IPS-18a (cell line): ENCODE measurements around the gene BHLHE41.

Source experiments
- H3K27ac ChIP-seq: one replicate; pipeline ENCODE4 v1.5.1; 2013; ENCODE audit warnings: low read length
- H3K27me3 ChIP-seq: one replicate; pipeline ENCODE4 v1.6.1; 2013; ENCODE audit warnings: mild to moderate bottlenecking, low read length; ENCODE audit not compliant: control insufficient read depth, insufficient read depth
- H3K36me3 ChIP-seq: one replicate; pipeline ENCODE4 v1.6.1; 2013; ENCODE audit warnings: low read depth, low read length; ENCODE audit not compliant: control insufficient read depth
- H3K4me1 ChIP-seq: one replicate; pipeline ENCODE4 v1.6.1; 2013; ENCODE audit warnings: low read depth, low read length; ENCODE audit not compliant: control insufficient read depth
- H3K4me3 ChIP-seq: one replicate; pipeline ENCODE4 v1.5.1; 2013; ENCODE audit warnings: low read length
- H3K9ac ChIP-seq: one replicate; pipeline ENCODE4 v1.6.1; 2013; ENCODE audit warnings: mild to moderate bottlenecking, low read length, moderate library complexity
- H3K9me3 ChIP-seq: one replicate; pipeline ENCODE4 v1.6.1; 2013; ENCODE audit warnings: low read depth, low read length; ENCODE audit not compliant: control insufficient read depth

Gene BHLHE41

DNA sequence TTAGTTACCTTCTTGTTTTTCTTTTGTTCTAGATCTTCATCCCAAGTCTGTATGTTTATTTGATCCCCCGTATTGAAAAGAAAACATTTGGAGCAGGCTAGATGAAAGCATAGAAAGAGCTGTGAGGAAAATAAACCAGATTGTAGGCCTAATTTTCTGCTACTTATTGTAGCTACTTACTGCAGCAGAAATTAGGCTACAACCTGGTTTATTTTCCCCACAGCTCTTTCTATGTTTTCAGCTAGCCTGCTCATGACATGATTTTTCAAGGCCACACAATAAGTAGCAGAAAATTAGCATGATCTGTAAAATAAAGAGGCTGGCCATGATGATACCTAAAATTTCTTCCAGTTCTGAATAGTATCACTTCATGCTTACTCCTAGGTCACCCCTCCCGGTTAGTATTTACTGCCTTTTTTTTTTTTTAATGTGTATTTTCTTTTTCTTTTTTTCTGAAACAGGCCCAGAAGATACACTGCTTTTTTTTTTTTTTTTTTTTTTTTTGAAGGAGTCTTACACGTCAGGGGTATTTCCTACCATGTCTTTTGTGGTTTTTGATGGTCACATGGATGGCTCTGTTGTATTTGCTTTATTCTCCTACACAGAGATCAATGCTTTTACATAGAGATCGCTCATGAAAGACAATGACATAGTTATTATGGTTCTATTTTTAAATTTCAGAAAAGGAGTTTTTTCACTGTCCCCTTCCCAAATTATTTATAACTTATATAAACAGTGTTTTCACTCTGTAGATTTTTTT, 32.3 kb downstream of the BHLHE41 start:
- Histone ChIP-seq H3K27me3 (no peaks in the 10 kb centered on the region), H3K9me3 (no peaks in the 10 kb centered on the region), H3K4me1 (no peaks in the 10 kb centered on the region), H3K27ac (no peak overlapping the region), H3K36me3 (no peaks in the 10 kb centered on the region), H3K9ac (no peak overlapping the region), H3K4me3 (no peak overlapping the region)

GRCh38 chr12:26091822-26092221, 33.0 kb downstream of the BHLHE41 start:
- H3K27ac ChIP-seq: no peak overlapping the region

GRCh38 chr12:26090836-26091510, 33.9 kb downstream of the BHLHE41 start:
- Histone ChIP-seq H3K4me1 (no peaks in the 10 kb centered on the region), H3K4me3 (no peak overlapping the region), H3K27ac (no peak overlapping the region), H3K36me3 (no peaks in the 10 kb centered on the region), H3K9me3 (no peaks in the 10 kb centered on the region), H3K9ac (no peak overlapping the region), H3K27me3 (no peaks in the 10 kb centered on the region)

More at GRCh38 chr12:26091822-26092221, 33.0 kb downstream of the BHLHE41 start:
- H3K4me3 ChIP-seq: no peak overlapping the region
- H3K9me3 ChIP-seq: no peaks in the 10 kb centered on the region
- no peaks in the 10 kb centered on the region for H3K4me1 ChIP-seq
- no peak overlapping the region for H3K9ac ChIP-seq
- H3K27me3 ChIP-seq: no peaks in the 10 kb centered on the region
- H3K36me3 ChIP-seq: no peaks in the 10 kb centered on the region

- Histone ChIP-seq H3K9me3 (no peaks in the 10 kb centered on the region), H3K27me3 (no peaks in the 10 kb centered on the region), H3K27ac (no peak overlapping the region), H3K4me3 (no peak overlapping the region), H3K4me1 (no peaks in the 10 kb centered on the region), H3K9ac (no peak overlapping the region), H3K36me3 (no peaks in the 10 kb centered on the region)
Measured at GRCh38 chr12:26088998-26089397, 35.8 kb downstream of the BHLHE41 start.

GRCh38 chr12:26086936-26087335, 37.9 kb downstream of the BHLHE41 start:
- Histone ChIP-seq H3K4me1 (no peaks in the 10 kb centered on the region), H3K36me3 (no peaks in the 10 kb centered on the region), H3K4me3 (no peak overlapping the region), H3K9me3 (no peaks in the 10 kb centered on the region), H3K27ac (no peak overlapping the region), H3K27me3 (no peaks in the 10 kb centered on the region), H3K9ac (no peak overlapping the region)

DNA sequence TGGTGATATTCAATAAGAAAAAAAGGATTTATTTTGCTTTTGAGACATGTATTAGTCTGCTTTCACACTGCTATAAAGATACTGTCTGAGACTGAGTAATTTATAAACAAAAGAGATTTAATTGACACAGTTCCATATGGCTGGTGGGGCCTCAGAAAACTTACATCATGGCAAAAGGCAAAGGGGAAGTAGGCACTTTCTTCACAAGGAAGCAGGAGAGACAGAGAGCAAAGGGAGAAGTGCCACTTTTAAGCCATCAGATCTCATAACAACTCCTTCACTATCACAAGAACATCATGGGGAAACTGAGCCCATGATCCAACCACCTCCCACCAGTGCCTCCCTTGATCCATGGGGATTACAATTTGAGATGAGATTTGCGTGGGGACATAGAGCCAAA, 43.9 kb downstream of the BHLHE41 start:
- no peak overlapping the region for H3K4me3 ChIP-seq
- H3K4me1 ChIP-seq: no peaks in the 10 kb centered on the region
- H3K9me3 ChIP-seq: no peaks in the 10 kb centered on the region
- no peaks in the 10 kb centered on the region for H3K27me3 ChIP-seq
- H3K36me3 ChIP-seq: no peaks in the 10 kb centered on the region
- no peak overlapping the region for H3K27ac ChIP-seq
- no peak overlapping the region for H3K9ac ChIP-seq

DNA sequence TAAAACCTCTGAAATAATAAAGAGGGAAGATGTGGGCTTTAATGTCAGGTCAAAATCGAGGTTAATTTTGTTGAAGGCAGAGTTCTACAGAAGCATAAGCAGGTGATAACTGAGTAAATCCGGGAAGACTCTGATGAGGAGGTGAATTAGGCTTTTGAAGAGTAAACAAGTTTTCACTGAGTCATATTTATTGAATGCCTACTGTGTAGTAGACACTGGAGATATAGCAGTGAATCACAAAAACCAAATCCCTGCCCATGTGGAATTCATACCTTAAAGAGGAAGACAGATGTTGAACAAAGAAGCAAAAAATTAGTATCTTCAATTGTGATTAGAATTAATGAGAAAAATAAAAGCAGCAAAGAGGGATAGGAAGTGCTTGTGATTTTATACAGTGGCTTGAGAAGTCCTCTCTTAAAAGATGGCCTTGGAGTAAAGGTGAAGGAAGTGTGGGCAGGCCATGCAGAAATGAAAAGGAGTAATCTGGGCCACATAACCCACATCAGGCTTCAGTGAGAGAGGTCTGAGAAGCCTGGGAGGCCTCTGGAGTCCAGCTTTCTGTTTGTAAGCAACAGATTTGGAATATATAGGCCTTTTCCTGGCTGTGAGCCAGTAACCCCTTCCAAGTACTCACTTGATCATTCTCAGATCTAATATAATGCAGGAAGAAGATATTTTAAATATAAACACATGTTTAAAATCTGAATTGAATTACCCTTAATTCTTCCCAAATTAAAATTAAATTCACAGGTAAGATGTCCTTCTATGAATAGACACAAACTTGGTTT, 46.7 kb downstream of the BHLHE41 start:
- H3K27me3 ChIP-seq: no peaks in the 10 kb centered on the region
- no peaks in the 10 kb centered on the region for H3K36me3 ChIP-seq
- no peak overlapping the region for H3K9ac ChIP-seq
- H3K4me3 ChIP-seq: no peak overlapping the region
- no peaks in the 10 kb centered on the region for H3K9me3 ChIP-seq
- H3K4me1 ChIP-seq: no peaks in the 10 kb centered on the region
- no peak overlapping the region for H3K27ac ChIP-seq
